SU-DHL-6 (cell line): ENCODE data around the gene OTOS.

Experiments
- EZH2phosphoT487 ChIP-seq: fragments of 200-600 bp; sonication (generic), shearing (Covaris generic); conservative IDR thresholded peaks from 2 replicates; pipeline ENCODE4 v1.6.1; 2018; ENCODE audit warnings: mild to moderate bottlenecking, antibody characterized with exemption, low read length, moderate library complexity, mixed read lengths
- TF ChIP-seq, protein P1 (sequence below): fragments of 200-600 bp; sonication (generic); IDR thresholded peaks from one replicate; pipeline ENCODE4 v1.5.1; 2017; ENCODE audit warnings: antibody characterized with exemption, mild to moderate bottlenecking, low read length, moderate library complexity; ENCODE audit not compliant: insufficient read depth, poor library complexity, severe bottlenecking

DNA sequence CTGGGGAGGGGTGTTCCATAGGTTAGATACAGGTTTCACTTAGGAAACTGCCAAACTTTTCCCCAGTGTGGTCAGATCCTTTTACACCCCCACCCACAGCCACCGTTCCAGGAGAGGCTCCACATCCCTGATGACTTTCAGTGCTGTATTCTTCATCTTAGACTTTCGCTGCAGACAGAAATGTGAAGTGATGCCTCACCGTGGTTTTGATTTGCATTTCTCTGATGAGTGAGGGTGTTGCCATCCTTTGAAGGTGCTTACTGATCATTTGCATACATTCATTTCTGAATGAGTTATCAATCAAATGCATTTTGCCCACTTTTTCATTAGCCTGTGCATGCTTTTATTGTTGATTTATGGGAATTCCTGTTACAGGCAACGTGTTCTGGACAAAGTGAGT is 19.3 kb downstream of the OTOS start:
- TF ChIP-seq, protein P1, sequence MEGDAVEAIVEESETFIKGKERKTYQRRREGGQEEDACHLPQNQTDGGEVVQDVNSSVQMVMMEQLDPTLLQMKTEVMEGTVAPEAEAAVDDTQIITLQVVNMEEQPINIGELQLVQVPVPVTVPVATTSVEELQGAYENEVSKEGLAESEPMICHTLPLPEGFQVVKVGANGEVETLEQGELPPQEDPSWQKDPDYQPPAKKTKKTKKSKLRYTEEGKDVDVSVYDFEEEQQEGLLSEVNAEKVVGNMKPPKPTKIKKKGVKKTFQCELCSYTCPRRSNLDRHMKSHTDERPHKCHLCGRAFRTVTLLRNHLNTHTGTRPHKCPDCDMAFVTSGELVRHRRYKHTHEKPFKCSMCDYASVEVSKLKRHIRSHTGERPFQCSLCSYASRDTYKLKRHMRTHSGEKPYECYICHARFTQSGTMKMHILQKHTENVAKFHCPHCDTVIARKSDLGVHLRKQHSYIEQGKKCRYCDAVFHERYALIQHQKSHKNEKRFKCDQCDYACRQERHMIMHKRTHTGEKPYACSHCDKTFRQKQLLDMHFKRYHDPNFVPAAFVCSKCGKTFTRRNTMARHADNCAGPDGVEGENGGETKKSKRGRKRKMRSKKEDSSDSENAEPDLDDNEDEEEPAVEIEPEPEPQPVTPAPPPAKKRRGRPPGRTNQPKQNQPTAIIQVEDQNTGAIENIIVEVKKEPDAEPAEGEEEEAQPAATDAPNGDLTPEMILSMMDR, result no peak
- TF ChIP-seq EZH2phosphoT487, result no peak
